Heart right ventricle (tissue), 16 donors: ENCODE data around the gene RPL29. TPM values are rescaled to one million over a fixed set of nuclear protein-coding genes. Genes with fewer than 3 reads are reported as not detected.

Source experiments
- ATAC-seq, 8 donors: fragments of 200-7000 bp; cut with Tn5 transposase; one replicate each; pipeline ENCODE4 v1.9.1; 2020; ENCODE audit warnings: mild to moderate bottlenecking in 8 of 8, moderate library complexity in 8 of 8, moderate number of reproducible peaks in 1 of 8
- DNase-seq, 2 donors: peaks; one replicate each; pipeline ENCODE4 v3.0.0-alpha.2; 2020
- H3K27ac ChIP-seq, 10 donors: fragments of 200-600 bp; sonication (generic) in 2 of 10; one replicate each; pipeline versions ENCODE4 v1.5.0 to v1.8.0; 2020 to 2022; ENCODE audit warnings: mild to moderate bottlenecking in 3 of 10
- H3K27me3 ChIP-seq, 7 donors: fragments of 200-600 bp; one replicate each; pipeline ENCODE4 v1.8.0; 2021 to 2022; ENCODE audit warnings: mild to moderate bottlenecking in 2 of 7
- H3K36me3 ChIP-seq, 9 donors: fragments of 200-600 bp; sonication (generic) in 1 of 9; one replicate each; pipeline versions ENCODE4 v1.5.0 to v1.8.0; 2020 to 2022; ENCODE audit warnings: mild to moderate bottlenecking in 2 of 9
- H3K4me1 ChIP-seq, 9 donors: fragments of 200-600 bp; sonication (generic) in 1 of 9; one replicate each; pipeline versions ENCODE4 v1.5.0 to v1.8.0; 2020 to 2022; ENCODE audit warnings: mild to moderate bottlenecking in 4 of 9
- H3K4me3 ChIP-seq, 10 donors: fragments of 200-600 bp; sonication (generic) in 2 of 10; one replicate each; pipeline versions ENCODE4 v1.5.0 to v1.8.0; 2020 to 2022; ENCODE audit warnings: mild to moderate bottlenecking in 7 of 10, moderate library complexity in 2 of 10
- H3K9me3 ChIP-seq, 11 donors: fragments of 200-600 bp in 10 of 11; sonication (generic) in 2 of 11; one replicate each; pipeline versions ENCODE4 v1.5.0 to v1.8.0; 2013 to 2022; ENCODE audit warnings: mild to moderate bottlenecking in 2 of 11, control low read depth in 1 of 11, moderate library complexity in 1 of 11
- CTCF ChIP-seq, 9 donors: fragments of 200-600 bp; sonication (generic) in 2 of 9; IDR thresholded peaks; one replicate each; pipeline versions ENCODE4 v1.5.0 to v1.8.0; 2021 to 2022; ENCODE audit warnings: antibody characterized with exemption in 9 of 9, mild to moderate bottlenecking in 5 of 9, moderate library complexity in 1 of 9
- WGBS, 2 donors: extraction: QIAGEN DNeasy Blood & Tissue Kit; methylation state at CpG; one replicate each; pipeline ENCODE4 v1.1.7; 2013; ENCODE audit warnings: inconsistent platforms in 1 of 2; 5-methylcytosine and 5-hydroxymethylcytosine counted together
- intact Hi-C, 10 donors: fragments of 100-400 bp; cut with DNase I; formaldehyde crosslinking; loops; one replicate each; pipeline versions ENCODE4 v1.11.1 to v1.14.2; 2022
- polyA plus RNA-seq, 2 donors: library from polyadenylated mRNA; stranded (reverse); fragments of 200-250 nt; gene quantifications; one replicate each; pipeline ENCODE4 v1.2.3, GENCODE V29; 2013
- total RNA-seq, 10 donors: library from RNA; stranded (reverse); fragmentation: NEBNext Ultra II Directional in 3 of 10; extraction: Animal tissue kit (Norgen Biotek cat#: 25700) in 3 of 10; gene quantifications; one replicate each; pipeline versions ENCODE4 v1.2.1 to v1.2.4, GENCODE V29; 2021 to 2023
- donor health status: Arrhythmogenic right ventricular cardiomyopathy.
- donor health status: ischemic (EF 13 %, LVEDD 7.1; RV severe dilation, severe dysfunction).
- donor health status: healthy with polysubstance abuse.
- donor health status: DM: no; HTN: yes; CAD: no.
- donor health status: DM: no; HTN: no; CAD: no.
- donor health status: ischemic (EF 25% LVEDD 6.9; RV normal size, moderate dysfunction).
- donor health status: ischemic (EF 25% LVEDD 5.7; RV mildly dilated, moderate dysfunction).
- donor health status: healthy.
- donor health status: DM: yes; HTN: yes; CAD: no.
- donor health status: Ischemic cardiomyopathy.
- donor health status: ischemic (EF 35%, LVEDD 5.7; RV mildly dilated, moderate dysfunction).
- donor health status: nonischemic (EF 11% LVEDD 7.7; RV severe dilation, severe dysfunction).
- donor health status: DM: yes; HTN: yes; CAD: no.
- donor health status: PGD.
- donor health status: ischemic (EF 29% LVEDD 5.4; RV normal size, mild dysfunction).
- donor health status: nonischemic (EF 23%, LVEDD 6.1; RV moderate dilation, normal function).

Gene RPL29
- total and polyA plus RNA-seq, 12 donors, result 505 to 1,915 (median 643) TPM

GRCh38 chr3:52017586-52017985 lies 21.9 kb upstream of the RPL29 start:
- Histone ChIP-seq H3K4me3 (no peak overlapping the region), H3K27me3 (no peaks in the 10 kb centered on the region), H3K27ac (peak overlapping the region in 8 of 10 donors; percentile 20 to 97 (median 74)), H3K36me3 (no peaks in the 10 kb centered on the region), H3K9me3 (no peaks in the 10 kb centered on the region), H3K4me1 (peaks cover 44 to 89% (median 70%) of the 10 kb centered on the region in 9 donors)
- no peak for TF ChIP-seq CTCF (IDR thresholded peaks at IDR 0.05)
- DNase-seq (no peak), ATAC-seq (no peak)
- WGBS, 2 donors, result 56 to 57% methylated on average over 11 of the region's 11 CpGs
- intact Hi-C loops, result no loop called here

GRCh38 chr3:52015438-52016228 lies 19.9 kb upstream of the RPL29 start:
- intact Hi-C loops, result no loop called here
- 78 to 82% methylated on average over 13 of the region's 13 CpGs for WGBS, 2 donors
- peaks cover 25 to 73% (median 52%) of the 10 kb centered on the region in 9 donors for H3K4me1 ChIP-seq
- no peaks in the 10 kb centered on the region for H3K27me3 ChIP-seq
- DNase-seq (no peak), ATAC-seq (no peak)
- H3K36me3 ChIP-seq, result no peaks in the 10 kb centered on the region
- H3K4me3 ChIP-seq, result no peak overlapping the region
- H3K27ac ChIP-seq, result peak overlapping the region in 3 of 10 donors; percentile 18 to 93 (median 37)
- no peaks in the 10 kb centered on the region for H3K9me3 ChIP-seq
- no peak for TF ChIP-seq CTCF (IDR thresholded peaks at IDR 0.05)

- intact Hi-C loops, result loop anchor here in 3 of 10 donors (5.0 kb wide), 3 partner anchors 33 to 533 kb away; no protein-coding TSS in a partner anchor
- Histone ChIP-seq H3K27me3 (no peaks in the 10 kb centered on the region), H3K4me3 (no peak overlapping the region), H3K27ac (no peak overlapping the region), H3K4me1 (peaks cover 18 to 63% (median 42%) of the 10 kb centered on the region in 9 donors), H3K9me3 (no peaks in the 10 kb centered on the region), H3K36me3 (no peaks in the 10 kb centered on the region)
- 74 to 79% methylated on average over 8 of the region's 8 CpGs for WGBS, 2 donors
- peak in 2 of 9 donors; percentile 13 to 31 for TF ChIP-seq CTCF (IDR thresholded peaks at IDR 0.05)
- ATAC-seq (no peak), DNase-seq (no peak)
Measured at GRCh38 chr3:52014613-52015012, 18.9 kb upstream of the RPL29 start.

- Histone ChIP-seq H3K36me3 (no peaks in the 10 kb centered on the region), H3K4me3 (no peak overlapping the region), H3K27ac (no peak overlapping the region), H3K4me1 (peaks cover 13 to 57% (median 36%) of the 10 kb centered on the region in 9 donors), H3K27me3 (no peaks in the 10 kb centered on the region), H3K9me3 (no peaks in the 10 kb centered on the region)
- no peak for TF ChIP-seq CTCF (IDR thresholded peaks at IDR 0.05)
- ATAC-seq, result no peak
- 90 to 91% methylated on average over 6 of the region's 6 CpGs for WGBS, 2 donors
- DNase-seq, result no peak
- intact Hi-C loops, result loop anchor here in 3 of 10 donors (5.0 kb wide), 3 partner anchors 33 to 533 kb away; no protein-coding TSS in a partner anchor
Measured at GRCh38 chr3:52013802-52014598, 18.3 kb upstream of the RPL29 start.
